ENCODE results near the gene SHISA9.

The SHISA9 gene

DNA sequence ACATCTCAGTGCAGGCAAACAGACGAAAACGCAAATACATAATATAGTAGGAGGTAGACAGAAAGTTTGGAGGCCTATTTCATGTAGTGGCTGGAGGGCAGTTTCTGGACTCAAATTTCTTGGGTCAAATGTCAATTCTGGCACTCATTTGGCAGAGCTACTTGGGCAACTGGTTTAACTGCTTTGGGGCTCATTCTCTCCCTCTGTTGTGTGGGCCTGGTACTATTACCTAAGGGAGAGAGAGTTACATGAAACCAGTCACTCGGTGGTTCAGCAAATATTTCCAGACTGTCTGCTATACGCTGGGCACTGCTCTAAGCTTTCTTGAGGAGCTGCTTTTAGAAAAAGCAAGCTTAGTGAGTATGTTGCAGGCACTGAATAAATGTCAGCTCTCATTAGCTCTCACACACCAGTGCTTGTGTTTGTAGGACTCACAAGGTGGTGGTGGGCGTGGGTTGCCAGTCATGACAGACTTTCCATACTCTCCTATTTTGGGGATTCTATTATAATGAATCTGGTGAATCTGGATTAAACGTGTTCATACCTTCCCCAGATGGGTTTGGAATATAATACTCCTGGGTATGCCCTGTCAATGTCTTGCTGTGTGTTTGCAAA lies 1.8 kb upstream of the SHISA9 start:
- Histone ChIP-seq H3K27me3 (replicated peaks in 2 of 5; ENCODE audit: control insufficient read depth in 4 of 5, insufficient read depth in 5 of 5, low read length in 4 of 5) (peaks cover 12 to 74% (median 33%) of the 10 kb centered on the region in 5 experiments), H3K4me3 (ENCODE audit: control insufficient read depth in 1 of 7, extremely low read depth in 1 of 7, insufficient read depth in 4 of 7, low read depth in 2 of 7, low read length in 6 of 7) (no peak overlapping the region), H3K4me1 (ENCODE audit: control extremely low read depth in 1 of 4, control insufficient read depth in 4 of 4, insufficient read depth in 4 of 4, low read length in 3 of 4) (peaks cover 0 to 25% (median 14%) of the 10 kb centered on the region in 4 experiments), H3K27ac (ENCODE audit: insufficient read depth in 1 of 2, low read depth in 1 of 2, low read length in 2 of 2, poor library complexity in 1 of 2, severe bottlenecking in 2 of 2) (no peak overlapping the region), H3K36me3 (ENCODE audit: control insufficient read depth in 4 of 4, insufficient read depth in 4 of 4, low read length in 3 of 4) (no peaks in the 10 kb centered on the region), H3K9me3 (ENCODE audit: control extremely low read depth in 1 of 5, control insufficient read depth in 4 of 5, insufficient read depth in 2 of 5, low read depth in 1 of 5, low read length in 4 of 5) (no peaks in the 10 kb centered on the region)
- CTCF ChIA-PET = interaction anchor here (1.0 kb wide), 1 partner anchor 552 kb away, joined by 3 read pairs; no protein-coding TSS in a partner anchor
- POLR2A ChIA-PET = no interaction called here
- no peak for DNase-seq
- WGBS (ENCODE audit: insufficient coverage) = 83% methylated on average over 6 of the region's 6 CpGs

GRCh38 chr16:12900156-12900555 lies 1.2 kb upstream of the SHISA9 start:
- H3K27ac ChIP-seq (ENCODE audit: insufficient read depth in 1 of 2, low read depth in 1 of 2, low read length in 2 of 2, poor library complexity in 1 of 2, severe bottlenecking in 2 of 2) = no peak overlapping the region
- ChIA-PET CTCF (no interaction called here), POLR2A (no interaction called here)
- H3K4me1 ChIP-seq (ENCODE audit: control extremely low read depth in 1 of 4, control insufficient read depth in 4 of 4, insufficient read depth in 4 of 4, low read length in 3 of 4) = peaks cover 0 to 25% (median 14%) of the 10 kb centered on the region in 4 experiments
- H3K9me3 ChIP-seq (ENCODE audit: control extremely low read depth in 1 of 5, control insufficient read depth in 4 of 5, insufficient read depth in 2 of 5, low read depth in 1 of 5, low read length in 4 of 5) = no peaks in the 10 kb centered on the region
- DNase-seq = no peak
- no peaks in the 10 kb centered on the region for H3K36me3 ChIP-seq (ENCODE audit: control insufficient read depth in 4 of 4, insufficient read depth in 4 of 4, low read length in 3 of 4)
- 14% methylated on average over 4 of the region's 7 CpGs for WGBS (ENCODE audit: insufficient coverage)
- H3K27me3 ChIP-seq (replicated peaks in 2 of 5; ENCODE audit: control insufficient read depth in 4 of 5, insufficient read depth in 5 of 5, low read length in 4 of 5) = peaks cover 12 to 79% (median 33%) of the 10 kb centered on the region in 5 experiments
- no peak overlapping the region for H3K4me3 ChIP-seq (ENCODE audit: control insufficient read depth in 1 of 7, extremely low read depth in 1 of 7, insufficient read depth in 4 of 7, low read depth in 2 of 7, low read length in 6 of 7)

- Histone ChIP-seq H3K9me3 (ENCODE audit: control extremely low read depth in 1 of 5, control insufficient read depth in 4 of 5, insufficient read depth in 2 of 5, low read depth in 1 of 5, low read length in 4 of 5) (no peaks in the 10 kb centered on the region), H3K4me1 (ENCODE audit: control extremely low read depth in 1 of 4, control insufficient read depth in 4 of 4, insufficient read depth in 4 of 4, low read length in 3 of 4) (peaks cover 0 to 25% (median 14%) of the 10 kb centered on the region in 4 experiments), H3K27ac (ENCODE audit: insufficient read depth in 1 of 2, low read depth in 1 of 2, low read length in 2 of 2, poor library complexity in 1 of 2, severe bottlenecking in 2 of 2) (no peak overlapping the region), H3K27me3 (replicated peaks in 2 of 5; ENCODE audit: control insufficient read depth in 4 of 5, insufficient read depth in 5 of 5, low read length in 4 of 5) (peaks cover 12 to 84% (median 33%) of the 10 kb centered on the region in 5 experiments), H3K4me3 (ENCODE audit: control insufficient read depth in 1 of 7, extremely low read depth in 1 of 7, insufficient read depth in 4 of 7, low read depth in 2 of 7, low read length in 6 of 7) (no peak overlapping the region), H3K36me3 (ENCODE audit: control insufficient read depth in 4 of 4, insufficient read depth in 4 of 4, low read length in 3 of 4) (no peaks in the 10 kb centered on the region)
- DNase-seq = no peak
- POLR2A ChIA-PET = no interaction called here
- WGBS (ENCODE audit: insufficient coverage) = 4% methylated on average over 33 of the region's 37 CpGs
- CTCF ChIA-PET = no interaction called here
These were observed 697 bp upstream of the SHISA9 start for GRCh38 chr16:12900599-12901203.

GRCh38 chr16:12901204-12901596 lies 198 bp upstream of the SHISA9 start:
- peaks cover 0 to 25% (median 14%) of the 10 kb centered on the region in 4 experiments for H3K4me1 ChIP-seq (ENCODE audit: control extremely low read depth in 1 of 4, control insufficient read depth in 4 of 4, insufficient read depth in 4 of 4, low read length in 3 of 4)
- no peak for DNase-seq
- H3K27ac ChIP-seq (ENCODE audit: insufficient read depth in 1 of 2, low read depth in 1 of 2, low read length in 2 of 2, poor library complexity in 1 of 2, severe bottlenecking in 2 of 2) = no peak overlapping the region
- peak overlapping the region in 1 of 7 experiments; percentile 43 for H3K4me3 ChIP-seq (ENCODE audit: control insufficient read depth in 1 of 7, extremely low read depth in 1 of 7, insufficient read depth in 4 of 7, low read depth in 2 of 7, low read length in 6 of 7)
- POLR2A ChIA-PET = no interaction called here
- peaks cover 12 to 89% (median 33%) of the 10 kb centered on the region in 5 experiments for H3K27me3 ChIP-seq (replicated peaks in 2 of 5; ENCODE audit: control insufficient read depth in 4 of 5, insufficient read depth in 5 of 5, low read length in 4 of 5)
- no peaks in the 10 kb centered on the region for H3K36me3 ChIP-seq (ENCODE audit: control insufficient read depth in 4 of 4, insufficient read depth in 4 of 4, low read length in 3 of 4)
- 1% methylated on average over 17 of the region's 34 CpGs for WGBS (ENCODE audit: insufficient coverage)
- CTCF ChIA-PET = no interaction called here
- no peaks in the 10 kb centered on the region for H3K9me3 ChIP-seq (ENCODE audit: control extremely low read depth in 1 of 5, control insufficient read depth in 4 of 5, insufficient read depth in 2 of 5, low read depth in 1 of 5, low read length in 4 of 5)

GRCh38 chr16:12902511-12903372 lies 1.3 kb downstream of the SHISA9 start:
- WGBS (ENCODE audit: insufficient coverage) = 0% methylated on average over 33 of the region's 55 CpGs
- Histone ChIP-seq H3K4me1 (ENCODE audit: control extremely low read depth in 1 of 4, control insufficient read depth in 4 of 4, insufficient read depth in 4 of 4, low read length in 3 of 4) (peaks cover 0 to 25% (median 14%) of the 10 kb centered on the region in 4 experiments), H3K36me3 (ENCODE audit: control insufficient read depth in 4 of 4, insufficient read depth in 4 of 4, low read length in 3 of 4) (no peaks in the 10 kb centered on the region), H3K27ac (ENCODE audit: insufficient read depth in 1 of 2, low read depth in 1 of 2, low read length in 2 of 2, poor library complexity in 1 of 2, severe bottlenecking in 2 of 2) (no peak overlapping the region), H3K9me3 (ENCODE audit: control extremely low read depth in 1 of 5, control insufficient read depth in 4 of 5, insufficient read depth in 2 of 5, low read depth in 1 of 5, low read length in 4 of 5) (no peaks in the 10 kb centered on the region), H3K4me3 (ENCODE audit: control insufficient read depth in 1 of 7, extremely low read depth in 1 of 7, insufficient read depth in 4 of 7, low read depth in 2 of 7, low read length in 6 of 7) (peak overlapping the region in 3 of 7 experiments; percentile 13 to 43 (median 16)), H3K27me3 (replicated peaks in 2 of 5; ENCODE audit: control insufficient read depth in 4 of 5, insufficient read depth in 5 of 5, low read length in 4 of 5) (peaks cover 11 to 93% (median 38%) of the 10 kb centered on the region in 5 experiments)
- ChIA-PET POLR2A (no interaction called here), CTCF (interaction anchor here (1.3 to 2.4 kb wide), 2 partner anchors 8 to 550 kb away, joined by 3 to 7 read pairs; no protein-coding TSS in a partner anchor)
- DNase-seq = no peak

GRCh38 chr16:12903407-12904328 lies 2.3 kb downstream of the SHISA9 start:
- POLR2A ChIA-PET = no interaction called here
- Histone ChIP-seq H3K36me3 (ENCODE audit: control insufficient read depth in 4 of 4, insufficient read depth in 4 of 4, low read length in 3 of 4) (no peaks in the 10 kb centered on the region), H3K9me3 (ENCODE audit: control extremely low read depth in 1 of 5, control insufficient read depth in 4 of 5, insufficient read depth in 2 of 5, low read depth in 1 of 5, low read length in 4 of 5) (no peaks in the 10 kb centered on the region), H3K27me3 (replicated peaks in 2 of 5; ENCODE audit: control insufficient read depth in 4 of 5, insufficient read depth in 5 of 5, low read length in 4 of 5) (peaks cover 5 to 93% (median 41%) of the 10 kb centered on the region in 5 experiments), H3K4me3 (ENCODE audit: control insufficient read depth in 1 of 7, extremely low read depth in 1 of 7, insufficient read depth in 4 of 7, low read depth in 2 of 7, low read length in 6 of 7) (peak overlapping the region in 2 of 7 experiments; percentile 11 to 16), H3K27ac (ENCODE audit: insufficient read depth in 1 of 2, low read depth in 1 of 2, low read length in 2 of 2, poor library complexity in 1 of 2, severe bottlenecking in 2 of 2) (no peak overlapping the region), H3K4me1 (ENCODE audit: control extremely low read depth in 1 of 4, control insufficient read depth in 4 of 4, insufficient read depth in 4 of 4, low read length in 3 of 4) (peaks cover 0 to 25% (median 14%) of the 10 kb centered on the region in 4 experiments)
- WGBS (ENCODE audit: insufficient coverage) = 5% methylated on average over 20 of the region's 38 CpGs
- DNase-seq = no peak
- CTCF ChIA-PET = interaction anchor here (1.3 to 2.4 kb wide), 2 partner anchors 9 to 549 kb away, joined by 3 to 7 read pairs; no protein-coding TSS in a partner anchor

All from common myeloid progenitor, CD34-positive (primary cell).